ENCODE measurements around the gene RHOXF2.
"Not testable (repeated sequence)": the region's sequence is repeated elsewhere in the genome, so short reads cannot be mapped to it uniquely, and the experiment has no call there.

Gene RHOXF2

DNA sequence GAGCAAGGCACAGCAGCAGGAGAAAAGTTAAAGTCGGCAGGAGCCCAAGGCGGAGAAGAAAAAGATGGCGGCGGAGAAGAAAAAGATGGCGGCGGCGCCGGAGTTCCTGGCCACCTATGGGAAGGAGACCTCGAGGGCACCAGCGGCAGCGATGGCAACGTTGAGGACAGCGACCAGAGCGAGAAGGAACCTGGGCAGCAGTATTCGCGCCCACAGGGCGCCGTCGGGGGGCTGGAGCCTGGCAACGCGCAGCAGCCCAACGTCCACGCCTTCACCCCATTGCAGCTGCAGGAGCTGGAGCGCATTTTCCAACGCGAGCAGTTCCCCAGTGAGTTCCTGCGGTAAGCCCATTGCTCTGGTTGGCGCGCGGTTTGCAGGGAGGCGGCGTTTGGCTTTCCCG lies 673 bp downstream of the RHOXF2 start:
- not testable (repeated sequence) for H2AFZ ChIP-seq (ENCODE audit: insufficient read depth, low read length, poor library complexity)
- WGBS (ENCODE audit: extremely low coverage, insufficient coverage, insufficient read length), result no CpG with 5 or more reads among the region's 33 CpGs

GRCh38 chrX:120193254-120193653 lies 34.8 kb downstream of the RHOXF2 start:
- not testable (repeated sequence) for H3K27me3 ChIP-seq (ENCODE audit: insufficient read depth, low read length); H3K4me2 ChIP-seq (ENCODE audit: low read length); H3K9me3 ChIP-seq (ENCODE audit: insufficient read depth, low read depth, low read length); H3K23ac ChIP-seq (ENCODE audit: low read length); H3K27ac ChIP-seq (ENCODE audit: low read depth, low read length); H3K4ac ChIP-seq (ENCODE audit: low read depth, low read length); H2BK120ac ChIP-seq (ENCODE audit: insufficient read depth, low read length, poor library complexity); H2AK5ac ChIP-seq (ENCODE audit: low read length); H2AFZ ChIP-seq (ENCODE audit: insufficient read depth, low read length, poor library complexity); H4K8ac ChIP-seq (ENCODE audit: low read depth, low read length); DNase-seq; H2BK5ac ChIP-seq (ENCODE audit: low read depth, low read length, poor library complexity); H2BK12ac ChIP-seq (ENCODE audit: low read length); H3K18ac ChIP-seq (ENCODE audit: low read length); H3K14ac ChIP-seq (ENCODE audit: low read length); H4K12ac ChIP-seq (ENCODE audit: low read depth, low read length); H3K4me3 ChIP-seq (ENCODE audit: low read depth, low read length); H3K36me3 ChIP-seq (ENCODE audit: control insufficient read depth in 1 of 2, insufficient read depth in 2 of 2, low read length in 2 of 2); H3K79me2 ChIP-seq (ENCODE audit: control insufficient read depth, insufficient read depth, low read length, poor library complexity); H3K79me1 ChIP-seq (ENCODE audit: low read length); H3K9ac ChIP-seq (ENCODE audit: low read length); H3K4me1 ChIP-seq (ENCODE audit: control insufficient read depth in 1 of 2, insufficient read depth in 2 of 2, low read length in 2 of 2); H4K91ac ChIP-seq (ENCODE audit: low read depth, low read length)
- no CpG with 5 or more reads among the region's 6 CpGs for whole genome bisulfite sequencing (ENCODE audit: extremely low coverage, insufficient coverage, insufficient read length)

More for the DNA sequence above, 673 bp downstream of the RHOXF2 start:
- H4K8ac ChIP-seq (ENCODE audit: low read depth, low read length); H3K9me3 ChIP-seq (ENCODE audit: insufficient read depth, low read depth, low read length); H2BK12ac ChIP-seq (ENCODE audit: low read length); H3K18ac ChIP-seq (ENCODE audit: low read length); H3K14ac ChIP-seq (ENCODE audit: low read length); H3K27ac ChIP-seq (ENCODE audit: low read depth, low read length); H3K4me3 ChIP-seq (ENCODE audit: low read depth, low read length); H3K4me1 ChIP-seq (ENCODE audit: control insufficient read depth in 1 of 2, insufficient read depth in 2 of 2, low read length in 2 of 2); H3K4ac ChIP-seq (ENCODE audit: low read depth, low read length); H3K4me2 ChIP-seq (ENCODE audit: low read length); H2AK5ac ChIP-seq (ENCODE audit: low read length); H4K91ac ChIP-seq (ENCODE audit: low read depth, low read length); H3K23ac ChIP-seq (ENCODE audit: low read length); H2BK120ac ChIP-seq (ENCODE audit: insufficient read depth, low read length, poor library complexity); H3K9ac ChIP-seq (ENCODE audit: low read length); H4K12ac ChIP-seq (ENCODE audit: low read depth, low read length); H3K36me3 ChIP-seq (ENCODE audit: control insufficient read depth in 1 of 2, insufficient read depth in 2 of 2, low read length in 2 of 2); H3K79me1 ChIP-seq (ENCODE audit: low read length); DNase-seq; H2BK5ac ChIP-seq (ENCODE audit: low read depth, low read length, poor library complexity); H3K27me3 ChIP-seq (ENCODE audit: insufficient read depth, low read length); H3K79me2 ChIP-seq (ENCODE audit: control insufficient read depth, insufficient read depth, low read length, poor library complexity): not testable (repeated sequence)

DNA sequence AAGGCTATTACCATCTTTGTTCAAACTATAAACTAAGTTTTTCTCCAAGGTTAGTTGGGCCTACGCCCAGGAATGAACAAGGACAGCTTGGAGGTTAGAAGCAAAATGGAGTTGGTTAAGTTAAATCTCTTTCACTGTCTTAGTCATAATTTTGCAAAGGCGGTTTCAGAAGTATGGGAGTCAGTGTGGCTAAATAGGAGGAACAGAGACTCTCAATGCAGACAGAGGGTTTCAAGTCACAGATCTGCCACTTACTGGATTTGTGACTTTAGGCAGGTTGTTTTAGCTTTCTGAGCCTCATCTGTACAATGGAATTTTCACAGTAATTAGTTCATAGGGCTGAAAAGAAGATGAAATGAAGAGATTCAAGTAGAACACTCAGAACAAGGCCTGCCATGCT lies 35.3 kb downstream of the RHOXF2 start:
- H4K91ac ChIP-seq (ENCODE audit: low read depth, low read length); H3K79me1 ChIP-seq (ENCODE audit: low read length); H3K14ac ChIP-seq (ENCODE audit: low read length); H2AK5ac ChIP-seq (ENCODE audit: low read length); H2AFZ ChIP-seq (ENCODE audit: insufficient read depth, low read length, poor library complexity); H2BK12ac ChIP-seq (ENCODE audit: low read length); H3K4me1 ChIP-seq (ENCODE audit: control insufficient read depth in 1 of 2, insufficient read depth in 2 of 2, low read length in 2 of 2); H4K8ac ChIP-seq (ENCODE audit: low read depth, low read length); H3K9ac ChIP-seq (ENCODE audit: low read length); H2BK120ac ChIP-seq (ENCODE audit: insufficient read depth, low read length, poor library complexity); H3K27ac ChIP-seq (ENCODE audit: low read depth, low read length); H3K23ac ChIP-seq (ENCODE audit: low read length); H3K9me3 ChIP-seq (ENCODE audit: insufficient read depth, low read depth, low read length); H3K4ac ChIP-seq (ENCODE audit: low read depth, low read length); H3K27me3 ChIP-seq (ENCODE audit: insufficient read depth, low read length); H3K36me3 ChIP-seq (ENCODE audit: control insufficient read depth in 1 of 2, insufficient read depth in 2 of 2, low read length in 2 of 2); H3K79me2 ChIP-seq (ENCODE audit: control insufficient read depth, insufficient read depth, low read length, poor library complexity); H3K18ac ChIP-seq (ENCODE audit: low read length); H4K12ac ChIP-seq (ENCODE audit: low read depth, low read length); H3K4me3 ChIP-seq (ENCODE audit: low read depth, low read length); DNase-seq; H3K4me2 ChIP-seq (ENCODE audit: low read length); H2BK5ac ChIP-seq (ENCODE audit: low read depth, low read length, poor library complexity): not testable (repeated sequence)
- WGBS (ENCODE audit: extremely low coverage, insufficient coverage, insufficient read length), result no CpG with 5 or more reads among the region's 2 CpGs

DNA sequence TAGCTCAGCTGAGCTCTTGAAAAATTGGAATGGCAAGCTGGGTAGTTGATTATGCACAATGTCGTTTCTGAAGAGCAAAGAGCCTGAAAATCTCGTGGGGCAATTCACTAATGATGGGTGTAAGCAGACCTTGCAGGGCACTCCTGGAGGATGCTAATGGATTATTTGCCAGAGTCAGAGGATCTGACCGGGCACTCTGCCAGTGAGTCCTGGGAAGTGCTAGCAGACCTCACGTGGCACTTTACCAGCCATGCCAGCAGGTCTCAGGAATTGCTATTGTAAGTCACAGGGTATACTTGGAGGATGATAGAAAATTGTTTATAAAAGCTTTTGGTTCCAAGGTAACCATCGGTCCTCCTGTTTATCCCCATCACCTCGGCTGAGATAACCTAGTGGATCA lies 37.4 kb downstream of the RHOXF2 start:
- not testable (repeated sequence) for H3K79me2 ChIP-seq (ENCODE audit: control insufficient read depth, insufficient read depth, low read length, poor library complexity); H4K91ac ChIP-seq (ENCODE audit: low read depth, low read length); H2AFZ ChIP-seq (ENCODE audit: insufficient read depth, low read length, poor library complexity); H3K23ac ChIP-seq (ENCODE audit: low read length); H3K4me2 ChIP-seq (ENCODE audit: low read length); H2BK5ac ChIP-seq (ENCODE audit: low read depth, low read length, poor library complexity); H2BK12ac ChIP-seq (ENCODE audit: low read length); H2BK120ac ChIP-seq (ENCODE audit: insufficient read depth, low read length, poor library complexity); H4K12ac ChIP-seq (ENCODE audit: low read depth, low read length); H3K14ac ChIP-seq (ENCODE audit: low read length); H3K36me3 ChIP-seq (ENCODE audit: control insufficient read depth in 1 of 2, insufficient read depth in 2 of 2, low read length in 2 of 2); DNase-seq; H4K8ac ChIP-seq (ENCODE audit: low read depth, low read length); H3K27me3 ChIP-seq (ENCODE audit: insufficient read depth, low read length); H3K18ac ChIP-seq (ENCODE audit: low read length); H3K4ac ChIP-seq (ENCODE audit: low read depth, low read length); H3K4me3 ChIP-seq (ENCODE audit: low read depth, low read length); H3K9ac ChIP-seq (ENCODE audit: low read length); H2AK5ac ChIP-seq (ENCODE audit: low read length); H3K27ac ChIP-seq (ENCODE audit: low read depth, low read length); H3K9me3 ChIP-seq (ENCODE audit: insufficient read depth, low read depth, low read length); H3K79me1 ChIP-seq (ENCODE audit: low read length); H3K4me1 ChIP-seq (ENCODE audit: control insufficient read depth in 1 of 2, insufficient read depth in 2 of 2, low read length in 2 of 2)
- no CpG with 5 or more reads among the region's 6 CpGs for WGBS (ENCODE audit: extremely low coverage, insufficient coverage, insufficient read length)
